ENCODE measurements around the gene UBR4.

The UBR4 gene

GRCh38 chr1:19182223-19182622, 27.8 kb downstream of the UBR4 start:
- TF ChIP-seq CTCF (conservative IDR thresholded peaks at IDR 0.05): no peak

GRCh38 chr1:19180265-19180657, 29.8 kb downstream of the UBR4 start:
- peak overlapping the region; percentile 84 for H3K27ac ChIP-seq

More at GRCh38 chr1:19182223-19182622, 27.8 kb downstream of the UBR4 start:
- H3K27ac ChIP-seq: no peak overlapping the region; the same call in 1 of the 2 replicates

GRCh38 chr1:19179597-19180264, 30.3 kb downstream of the UBR4 start:
- peak overlapping the region; percentile 84 for H3K27ac ChIP-seq
- peak; percentile 74 for TF ChIP-seq CTCF (conservative IDR thresholded peaks at IDR 0.05)

GRCh38 chr1:19178734-19179398, 31.2 kb downstream of the UBR4 start:
- peak overlapping the region; percentile 84 for H3K27ac ChIP-seq
- no peak for TF ChIP-seq CTCF (conservative IDR thresholded peaks at IDR 0.05)

GRCh38 chr1:19177811-19178210, 32.3 kb downstream of the UBR4 start:
- no peak for TF ChIP-seq CTCF (conservative IDR thresholded peaks at IDR 0.05)
- H3K27ac ChIP-seq: peak overlapping the region; percentile 84

- H3K27ac ChIP-seq: no peak overlapping the region
Observed at GRCh38 chr1:19169642-19170041, 40.4 kb downstream of the UBR4 start.

GRCh38 chr1:19167140-19167539, 42.9 kb downstream of the UBR4 start:
- H3K27ac ChIP-seq: no peak overlapping the region
- no peak for TF ChIP-seq CTCF (conservative IDR thresholded peaks at IDR 0.05)

More at GRCh38 chr1:19169642-19170041, 40.4 kb downstream of the UBR4 start:
- no peak for TF ChIP-seq CTCF (conservative IDR thresholded peaks at IDR 0.05)

- TF ChIP-seq CTCF (conservative IDR thresholded peaks at IDR 0.05): no peak
- 0 out of 2 replicates have a peak overlapping the region, but pooled peaks have one; percentile 11 for H3K27ac ChIP-seq
Observed at GRCh38 chr1:19166066-19166465, 44.0 kb downstream of the UBR4 start.

Measured in VCaP (cell line).